ENCODE measurements around the gene XPNPEP3. TPM values are rescaled to one million over a fixed set of nuclear protein-coding genes. Genes with fewer than 3 reads are reported as not detected.
A peak's percentile ranks its signal among the peaks of the same experiment; 100 is the strongest.

Gene XPNPEP3
- total RNA-seq, 1 donor from 2014 or later = 22.5 TPM

DNA sequence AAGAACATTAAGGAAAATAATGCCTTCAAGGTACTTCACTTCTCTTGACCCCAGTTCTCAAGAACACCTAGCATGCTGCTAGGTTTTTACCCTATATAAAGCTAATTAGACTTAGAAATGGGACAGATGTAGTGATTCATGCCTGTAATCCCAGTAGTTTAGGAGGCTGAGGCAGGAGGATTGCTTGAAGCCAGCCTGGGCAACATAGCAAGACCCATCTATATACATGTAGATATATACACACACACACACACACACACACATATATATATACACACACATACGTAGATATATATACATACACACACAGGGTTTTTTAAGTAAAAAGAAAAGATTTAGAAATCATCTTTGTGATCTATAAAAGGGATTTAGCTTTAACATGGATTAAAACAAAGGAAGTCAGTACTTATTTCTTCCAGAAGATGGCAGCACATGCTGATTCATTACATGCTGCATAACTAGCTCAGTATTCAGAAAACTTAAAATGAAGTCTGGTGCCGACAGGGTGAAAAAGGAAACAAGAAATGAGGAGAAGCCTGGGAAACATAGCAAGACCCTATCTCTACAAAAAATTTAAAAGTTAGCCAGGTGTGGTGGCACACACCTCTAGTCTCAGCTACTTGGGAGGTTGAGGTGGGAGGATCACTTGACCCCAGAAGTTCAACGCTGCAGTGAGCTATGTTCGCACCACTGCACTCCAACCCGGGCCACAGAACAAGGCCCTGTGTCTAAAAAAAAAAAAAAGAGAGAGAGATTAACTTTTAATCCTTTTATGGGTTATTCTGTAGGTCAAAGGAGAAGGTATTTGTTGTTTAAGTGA is 65.7 kb downstream of the XPNPEP3 start:
- H3K4me1 Mint-ChIP-seq (ENCODE audit: unreplicated experiment) = peaks cover 3% of the 10 kb centered on the region
- peaks cover 33% of the 10 kb centered on the region for H3K36me3 Mint-ChIP-seq (ENCODE audit: unreplicated experiment)
- TF ChIP-seq, protein P1, sequence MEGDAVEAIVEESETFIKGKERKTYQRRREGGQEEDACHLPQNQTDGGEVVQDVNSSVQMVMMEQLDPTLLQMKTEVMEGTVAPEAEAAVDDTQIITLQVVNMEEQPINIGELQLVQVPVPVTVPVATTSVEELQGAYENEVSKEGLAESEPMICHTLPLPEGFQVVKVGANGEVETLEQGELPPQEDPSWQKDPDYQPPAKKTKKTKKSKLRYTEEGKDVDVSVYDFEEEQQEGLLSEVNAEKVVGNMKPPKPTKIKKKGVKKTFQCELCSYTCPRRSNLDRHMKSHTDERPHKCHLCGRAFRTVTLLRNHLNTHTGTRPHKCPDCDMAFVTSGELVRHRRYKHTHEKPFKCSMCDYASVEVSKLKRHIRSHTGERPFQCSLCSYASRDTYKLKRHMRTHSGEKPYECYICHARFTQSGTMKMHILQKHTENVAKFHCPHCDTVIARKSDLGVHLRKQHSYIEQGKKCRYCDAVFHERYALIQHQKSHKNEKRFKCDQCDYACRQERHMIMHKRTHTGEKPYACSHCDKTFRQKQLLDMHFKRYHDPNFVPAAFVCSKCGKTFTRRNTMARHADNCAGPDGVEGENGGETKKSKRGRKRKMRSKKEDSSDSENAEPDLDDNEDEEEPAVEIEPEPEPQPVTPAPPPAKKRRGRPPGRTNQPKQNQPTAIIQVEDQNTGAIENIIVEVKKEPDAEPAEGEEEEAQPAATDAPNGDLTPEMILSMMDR (IDR thresholded peaks at IDR 0.05) = peak; percentile 74
- no peak for DNase-seq (ENCODE audit: extremely low spot score, unreplicated experiment)
- H3K4me3 Mint-ChIP-seq (ENCODE audit: unreplicated experiment) = no peak overlapping the region
- no peaks in the 10 kb centered on the region for H3K27me3 Mint-ChIP-seq (ENCODE audit: unreplicated experiment)
- peak overlapping the region; percentile 60 for H3K27ac Mint-ChIP-seq (ENCODE audit: unreplicated experiment)
- no peaks in the 10 kb centered on the region for H3K9me3 Mint-ChIP-seq (ENCODE audit: unreplicated experiment)

DNA sequence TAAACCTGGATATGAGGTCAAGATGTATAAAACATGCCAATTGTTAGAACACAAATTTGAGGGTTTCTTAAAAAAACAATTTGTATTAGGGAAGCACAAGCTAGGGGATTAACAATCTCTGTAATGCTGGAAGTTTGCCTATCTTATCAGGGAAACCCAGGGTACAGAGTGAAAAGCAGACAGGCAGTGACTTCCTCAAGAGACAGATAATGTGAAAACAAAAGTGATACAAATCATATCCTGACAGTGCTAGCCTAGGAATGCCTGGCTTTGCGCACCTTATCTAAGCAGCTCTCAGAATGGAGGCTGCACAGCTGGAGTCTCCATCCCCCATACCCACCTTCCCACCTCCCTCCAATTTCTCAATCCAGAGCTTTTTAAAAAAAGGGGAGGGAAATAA is 71.7 kb downstream of the XPNPEP3 start:
- no peak overlapping the region for H3K4me3 Mint-ChIP-seq (ENCODE audit: unreplicated experiment)
- no peaks in the 10 kb centered on the region for H3K27me3 Mint-ChIP-seq (ENCODE audit: unreplicated experiment)
- no peaks in the 10 kb centered on the region for H3K4me1 Mint-ChIP-seq (ENCODE audit: unreplicated experiment)
- no peak for DNase-seq (ENCODE audit: extremely low spot score, unreplicated experiment)
- TF ChIP-seq, protein P1 (IDR thresholded peaks at IDR 0.05) = no peak
- H3K36me3 Mint-ChIP-seq (ENCODE audit: unreplicated experiment) = peaks cover 40% of the 10 kb centered on the region
- H3K9me3 Mint-ChIP-seq (ENCODE audit: unreplicated experiment) = no peaks in the 10 kb centered on the region
- H3K27ac Mint-ChIP-seq (ENCODE audit: unreplicated experiment) = no peak overlapping the region

DNA sequence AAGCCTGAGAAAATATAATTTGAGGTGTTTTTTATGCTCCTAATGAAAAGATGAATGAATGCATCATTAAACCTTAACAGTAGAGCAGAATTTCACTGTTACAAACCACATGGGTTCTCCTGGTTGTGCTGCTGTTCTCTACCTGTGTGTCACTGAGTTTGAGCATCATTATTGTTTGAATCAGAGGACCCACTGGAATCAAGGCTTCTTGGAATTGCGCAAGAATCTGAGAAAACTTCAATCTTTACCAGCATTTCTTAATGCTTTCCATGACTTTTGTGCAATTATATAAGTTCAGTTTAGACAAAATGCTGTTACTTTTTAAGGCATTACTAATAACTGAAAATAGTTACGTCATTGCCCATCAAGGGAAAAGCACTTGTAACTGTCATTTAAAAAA is 75.4 kb downstream of the XPNPEP3 start:
- TF ChIP-seq, protein P1 (IDR thresholded peaks at IDR 0.05) = no peak
- H3K27ac Mint-ChIP-seq (ENCODE audit: unreplicated experiment) = no peak overlapping the region
- no peak for DNase-seq (ENCODE audit: extremely low spot score, unreplicated experiment)
- H3K36me3 Mint-ChIP-seq (ENCODE audit: unreplicated experiment) = peaks cover 11% of the 10 kb centered on the region
- no peaks in the 10 kb centered on the region for H3K9me3 Mint-ChIP-seq (ENCODE audit: unreplicated experiment)
- no peaks in the 10 kb centered on the region for H3K4me1 Mint-ChIP-seq (ENCODE audit: unreplicated experiment)
- H3K4me3 Mint-ChIP-seq (ENCODE audit: unreplicated experiment) = no peak overlapping the region
- no peaks in the 10 kb centered on the region for H3K27me3 Mint-ChIP-seq (ENCODE audit: unreplicated experiment)

DNA sequence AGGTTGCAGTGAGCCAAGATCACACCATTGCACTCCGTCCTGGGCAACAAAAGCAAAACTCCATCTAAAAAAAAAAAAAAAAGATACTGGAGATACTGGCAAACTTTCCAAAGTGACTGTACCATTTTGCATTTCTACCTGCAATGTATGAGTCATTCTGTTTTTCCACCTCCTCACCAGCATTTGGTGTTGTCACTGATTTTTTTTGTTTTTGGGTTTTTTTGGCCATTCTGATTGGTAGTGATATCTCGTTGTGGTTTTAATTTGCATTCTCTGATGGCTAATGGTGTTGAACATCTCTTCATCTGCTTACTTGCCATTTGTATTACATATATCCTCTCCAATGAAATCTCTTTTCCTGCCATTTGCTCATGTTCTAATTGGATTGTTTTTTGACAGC is 82.3 kb downstream of the XPNPEP3 start:
- H3K4me3 Mint-ChIP-seq (ENCODE audit: unreplicated experiment) = no peak overlapping the region
- H3K9me3 Mint-ChIP-seq (ENCODE audit: unreplicated experiment) = no peaks in the 10 kb centered on the region
- H3K36me3 Mint-ChIP-seq (ENCODE audit: unreplicated experiment) = no peaks in the 10 kb centered on the region
- no peak overlapping the region for H3K27ac Mint-ChIP-seq (ENCODE audit: unreplicated experiment)
- DNase-seq (ENCODE audit: extremely low spot score, unreplicated experiment) = no peak
- TF ChIP-seq, protein P1 (IDR thresholded peaks at IDR 0.05) = no peak
- no peaks in the 10 kb centered on the region for H3K27me3 Mint-ChIP-seq (ENCODE audit: unreplicated experiment)
- H3K4me1 Mint-ChIP-seq (ENCODE audit: unreplicated experiment) = no peaks in the 10 kb centered on the region

DNA sequence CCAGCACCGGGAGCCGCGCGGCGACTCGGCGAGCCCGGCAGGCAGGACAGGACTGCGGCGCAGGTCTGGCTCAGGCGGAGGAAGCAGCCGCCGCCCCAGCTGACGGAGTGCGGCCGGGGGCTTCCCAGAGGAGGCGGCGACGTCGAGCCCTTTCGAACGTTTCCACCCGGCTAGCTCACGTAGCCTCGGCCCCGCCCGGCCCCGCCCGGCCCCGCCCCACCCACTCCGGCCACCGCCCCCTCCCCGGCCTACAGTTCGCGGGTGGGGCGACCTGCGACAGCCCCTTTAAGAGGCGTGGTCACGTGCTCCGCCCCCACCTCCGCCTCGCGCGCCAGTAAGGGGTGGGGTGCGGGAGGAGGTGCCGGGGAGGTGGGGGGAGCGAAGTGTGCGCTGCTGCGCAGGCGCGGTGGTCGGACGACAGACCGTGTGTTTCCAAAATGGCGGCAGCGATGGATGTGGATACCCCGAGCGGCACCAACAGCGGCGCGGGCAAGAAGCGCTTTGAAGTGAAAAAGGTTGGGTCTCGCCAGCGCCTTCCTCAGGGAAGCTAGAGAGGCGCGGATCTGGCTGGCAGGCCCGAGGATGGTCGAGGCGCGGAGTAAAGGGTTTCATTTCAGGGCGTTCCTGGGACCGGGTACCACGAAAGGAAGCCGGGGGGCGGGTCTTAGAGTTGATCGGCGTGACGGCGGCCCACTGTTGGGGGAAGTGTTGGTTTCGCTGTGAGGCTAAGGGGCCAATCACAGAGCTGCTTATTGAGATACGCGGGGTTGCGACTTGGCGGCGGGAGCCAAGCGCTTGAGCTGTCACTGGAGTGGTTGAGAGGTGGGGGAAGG is 94.2 kb downstream of the XPNPEP3 start, which contains the start of gene RBX1:
Gene RBX1, plus strand, starts transcription at position 417 of the 833 bp plus-strand sequence. Its CDS starts 21 bp downstream, at position 438.
- H3K4me1 Mint-ChIP-seq (ENCODE audit: unreplicated experiment) = peaks cover 24% of the 10 kb centered on the region

More for the DNA sequence above, 94.2 kb downstream of the XPNPEP3 start, which contains the start of gene RBX1:
- Mint-ChIP-seq H3K27me3 (ENCODE audit: unreplicated experiment) (no peaks in the 10 kb centered on the region), H3K36me3 (ENCODE audit: unreplicated experiment) (peaks cover 19% of the 10 kb centered on the region), H3K4me3 (ENCODE audit: unreplicated experiment) (peak within 1 kb of the TSS; percentile 100), H3K9me3 (ENCODE audit: unreplicated experiment) (no peaks in the 10 kb centered on the region), H3K27ac (ENCODE audit: unreplicated experiment) (peak within 1 kb of the TSS; percentile 99)
- DNase-seq (ENCODE audit: extremely low spot score, unreplicated experiment) = peak; percentile 99
- TF ChIP-seq, protein P1 (IDR thresholded peaks at IDR 0.05) = no peak
